AG10803 (cell line): ENCODE results near the gene ARHGAP10.

Source experiments
- DNase-seq: peaks from one replicate; pipeline ENCODE4 v3.0.0; 2010; ENCODE audit warnings: low read depth
- H3K4me3 ChIP-seq: 2 replicates; pipeline ENCODE4 v1.5.1; 2011; ENCODE audit warnings: mild to moderate bottlenecking, low read length, control low read depth
- TF ChIP-seq, protein P1 (sequence below): conservative IDR thresholded peaks from 2 replicates; pipeline ENCODE4 v1.5.1; 2011; ENCODE audit warnings: mild to moderate bottlenecking, low read length, control low read depth, inconsistent platforms

Gene ARHGAP10

DNA sequence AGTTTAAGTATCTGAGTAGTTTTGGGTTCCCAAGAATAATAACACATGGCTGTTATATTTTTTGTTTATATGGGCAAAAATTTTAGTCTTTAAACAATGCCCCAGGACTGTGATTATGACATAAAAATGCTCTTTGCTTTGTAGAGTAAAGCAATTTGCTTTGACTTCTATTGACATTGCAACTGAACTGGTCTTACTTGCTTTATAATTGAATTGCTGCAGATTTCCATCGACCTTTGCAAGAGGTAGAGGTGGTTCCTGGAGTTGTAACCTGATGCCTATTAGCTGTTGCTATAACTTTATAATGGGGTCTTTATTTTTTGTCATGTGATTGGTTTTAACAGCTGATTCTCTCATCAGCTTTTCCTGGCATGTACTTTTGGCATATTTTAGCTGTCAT, 302.9 kb downstream of the ARHGAP10 start:
- DNase-seq: no peak
- TF ChIP-seq, protein P1, sequence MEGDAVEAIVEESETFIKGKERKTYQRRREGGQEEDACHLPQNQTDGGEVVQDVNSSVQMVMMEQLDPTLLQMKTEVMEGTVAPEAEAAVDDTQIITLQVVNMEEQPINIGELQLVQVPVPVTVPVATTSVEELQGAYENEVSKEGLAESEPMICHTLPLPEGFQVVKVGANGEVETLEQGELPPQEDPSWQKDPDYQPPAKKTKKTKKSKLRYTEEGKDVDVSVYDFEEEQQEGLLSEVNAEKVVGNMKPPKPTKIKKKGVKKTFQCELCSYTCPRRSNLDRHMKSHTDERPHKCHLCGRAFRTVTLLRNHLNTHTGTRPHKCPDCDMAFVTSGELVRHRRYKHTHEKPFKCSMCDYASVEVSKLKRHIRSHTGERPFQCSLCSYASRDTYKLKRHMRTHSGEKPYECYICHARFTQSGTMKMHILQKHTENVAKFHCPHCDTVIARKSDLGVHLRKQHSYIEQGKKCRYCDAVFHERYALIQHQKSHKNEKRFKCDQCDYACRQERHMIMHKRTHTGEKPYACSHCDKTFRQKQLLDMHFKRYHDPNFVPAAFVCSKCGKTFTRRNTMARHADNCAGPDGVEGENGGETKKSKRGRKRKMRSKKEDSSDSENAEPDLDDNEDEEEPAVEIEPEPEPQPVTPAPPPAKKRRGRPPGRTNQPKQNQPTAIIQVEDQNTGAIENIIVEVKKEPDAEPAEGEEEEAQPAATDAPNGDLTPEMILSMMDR: no peak
- H3K4me3 ChIP-seq: no peak overlapping the region

DNA sequence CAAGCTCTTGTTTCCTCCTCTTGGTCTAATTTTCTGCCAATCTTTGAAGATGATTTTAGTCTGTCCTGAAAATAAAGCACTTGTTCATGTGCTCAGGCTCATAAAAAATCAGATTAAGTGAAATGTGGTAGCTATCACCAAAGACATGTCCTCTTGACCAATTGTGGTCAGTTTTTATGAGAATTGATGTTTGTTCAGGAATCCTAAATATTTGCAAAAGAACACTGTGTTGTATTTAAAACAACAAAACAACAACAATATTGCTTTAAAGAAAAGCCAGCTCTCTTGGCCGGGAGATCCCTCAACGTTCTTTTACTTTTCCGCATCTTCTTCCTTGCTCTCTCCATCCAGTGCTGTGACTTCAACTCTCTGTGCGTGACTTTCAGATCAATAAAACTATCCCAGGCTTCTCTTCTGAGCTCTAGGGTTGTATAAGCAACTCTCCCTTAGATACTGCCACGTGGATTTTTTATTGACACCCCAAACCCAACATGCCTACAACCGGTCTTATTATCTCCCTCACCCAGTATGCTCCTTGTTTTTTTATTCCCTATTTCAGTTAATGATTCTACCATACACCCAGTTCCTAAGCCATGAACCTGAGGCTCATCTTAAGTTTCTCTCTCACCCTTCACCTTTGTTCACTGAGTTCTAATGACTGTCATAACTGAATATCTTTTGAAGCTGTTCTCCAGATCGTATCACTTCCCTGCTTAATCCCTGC, 309.9 kb downstream of the ARHGAP10 start:
- TF ChIP-seq, protein P1: no peak
- H3K4me3 ChIP-seq: no peak overlapping the region
- DNase-seq: no peak

DNA sequence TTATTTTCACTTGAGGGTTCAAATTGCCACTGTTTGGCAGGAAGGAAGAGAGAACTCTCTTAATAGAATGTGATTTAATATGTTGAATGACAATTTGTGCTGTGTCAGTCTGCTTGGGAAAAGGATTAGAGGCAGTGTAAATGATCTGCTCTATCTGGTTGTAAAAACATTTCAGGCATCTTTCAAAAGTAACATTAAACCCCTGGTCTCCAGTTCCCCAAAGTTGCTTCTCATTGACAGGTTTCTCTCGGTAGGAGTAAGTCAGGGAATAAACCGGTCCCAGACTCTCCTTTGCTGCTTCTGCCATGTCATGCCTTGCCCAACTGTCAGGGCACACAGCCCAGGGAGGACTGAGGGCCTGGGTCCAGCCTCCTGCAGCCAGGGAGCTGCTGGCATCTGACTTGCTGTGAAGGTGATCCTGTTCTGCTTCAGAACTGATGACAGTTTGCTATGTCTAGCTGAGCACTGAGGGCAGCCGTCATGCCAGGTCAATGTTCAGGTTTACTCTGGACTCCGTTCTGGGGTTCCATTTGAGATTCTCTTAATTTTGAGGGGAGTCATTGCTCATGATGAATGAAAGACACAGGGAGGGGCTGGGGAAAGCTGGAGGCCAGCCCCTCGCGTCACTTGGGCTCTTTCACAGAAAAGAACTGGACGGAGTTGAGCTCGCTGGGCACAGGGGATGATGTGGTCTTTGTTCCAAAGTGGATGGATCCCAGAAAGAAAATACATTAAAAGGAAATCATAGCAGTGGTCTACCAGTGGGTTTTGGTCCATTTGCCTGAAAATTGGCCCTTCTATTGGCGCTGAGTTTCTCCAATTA, 312.4 kb downstream of the ARHGAP10 start:
- TF ChIP-seq, protein P1: no peak
- DNase-seq: no peak
- H3K4me3 ChIP-seq: no peak overlapping the region

DNA sequence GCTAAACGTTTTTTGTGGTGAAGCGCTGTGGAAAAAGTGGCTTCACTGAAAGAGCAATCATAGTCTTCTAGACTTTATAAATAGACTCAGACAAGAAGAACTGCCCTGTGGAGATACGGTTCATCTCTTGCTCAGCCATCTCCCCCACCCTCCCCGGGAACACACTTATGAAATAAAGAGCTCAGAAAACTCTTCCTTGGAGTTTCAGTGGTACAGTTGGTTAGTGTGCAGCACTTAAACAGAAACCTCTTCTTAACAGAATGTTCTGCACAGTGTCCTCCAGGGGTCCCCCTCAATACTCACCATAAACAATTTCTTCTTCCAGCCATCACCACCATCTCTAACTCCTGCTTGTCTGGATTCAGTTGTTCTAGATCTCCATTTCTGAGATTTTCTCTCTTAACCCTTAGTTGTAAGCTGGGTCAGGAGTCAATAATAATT, 313.0 kb downstream of the ARHGAP10 start:
- DNase-seq: no peak
- H3K4me3 ChIP-seq: no peak overlapping the region
- TF ChIP-seq, protein P1: peak; percentile 9; the same call in 1 of the 2 replicates

DNA sequence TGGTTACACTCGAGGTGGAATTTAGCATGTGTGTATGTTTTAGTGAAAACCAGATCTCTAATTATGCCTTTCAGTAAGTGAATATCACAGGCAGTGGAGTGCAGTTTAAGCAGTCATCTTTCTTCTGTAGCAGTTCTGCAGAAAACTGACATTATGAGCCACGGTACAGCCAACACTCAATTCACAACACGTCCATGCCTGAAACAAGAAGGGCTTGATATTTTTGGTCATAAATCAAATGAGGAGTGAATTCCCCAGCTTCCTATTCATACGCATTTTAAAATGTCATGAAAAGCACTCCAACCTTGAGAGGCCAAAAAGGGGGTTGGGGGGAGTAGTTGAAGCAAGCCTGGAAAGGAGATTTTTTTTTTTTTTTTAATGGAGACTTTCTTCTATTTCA, 316.7 kb downstream of the ARHGAP10 start:
- TF ChIP-seq, protein P1: no peak
- no peak for DNase-seq
- H3K4me3 ChIP-seq: no peak overlapping the region

DNA sequence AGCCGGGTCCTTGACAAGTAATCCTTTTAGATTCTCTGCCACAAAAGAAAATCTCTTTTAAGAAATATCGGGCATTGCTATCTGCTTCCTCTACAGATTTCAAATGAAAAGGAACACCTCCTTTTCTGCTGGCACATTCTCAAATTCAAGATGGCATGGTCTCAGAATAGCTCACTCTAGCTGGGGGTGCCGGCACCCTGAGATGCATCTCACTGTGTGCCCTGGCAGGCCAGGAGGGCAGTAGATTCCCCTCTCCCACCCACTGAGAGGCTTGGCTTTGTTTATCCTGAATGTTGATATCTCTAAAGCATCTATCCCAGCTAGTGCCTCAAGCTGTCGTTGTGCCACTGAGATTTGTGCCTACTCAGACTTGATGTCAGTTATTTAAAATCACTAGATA, 319.5 kb downstream of the ARHGAP10 start:
- TF ChIP-seq, protein P1: no peak
- no peak for DNase-seq
- H3K4me3 ChIP-seq: no peak overlapping the region

DNA sequence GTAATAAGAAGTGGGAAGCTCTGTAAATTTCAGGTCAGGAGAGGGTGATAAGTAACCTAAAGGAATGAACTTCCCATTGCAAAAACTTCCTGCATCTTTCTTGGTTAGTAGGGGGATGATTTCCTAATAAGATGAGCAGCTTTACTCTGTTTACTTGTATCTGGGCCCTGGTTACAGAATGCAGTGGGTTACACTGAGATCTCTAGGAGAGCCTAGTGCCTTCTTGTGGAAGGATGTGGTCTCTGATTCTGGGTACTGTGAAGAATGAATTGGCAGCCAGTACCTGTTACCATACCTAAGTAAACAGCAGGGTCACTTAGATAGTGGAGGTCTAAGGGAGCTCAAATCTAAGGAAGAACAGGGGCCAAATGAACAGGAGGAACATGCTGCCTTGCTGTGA, 320.6 kb downstream of the ARHGAP10 start:
- DNase-seq: peak; percentile 25
- TF ChIP-seq, protein P1: no peak

More for the DNA sequence above, 320.6 kb downstream of the ARHGAP10 start:
- H3K4me3 ChIP-seq: no peak overlapping the region
